Parathyroid adenoma (tissue), 2 donors: ENCODE data around the gene REXO2.

ENCODE experiments used
- H2AFZ ChIP-seq: fragments of 300-600 bp; sonication (generic); one replicate; pipeline ENCODE4 v1.7.0; 2017; ENCODE audit warnings: antibody characterized with exemption, mild to moderate bottlenecking
- H3K27ac ChIP-seq: fragments of 300-600 bp; sonication (generic); one replicate; pipeline ENCODE4 v1.7.0; 2017
- H3K27me3 ChIP-seq: fragments of 300-600 bp; sonication (generic); one replicate; pipeline ENCODE4 v1.7.0; 2017; ENCODE audit warnings: low read length; ENCODE audit not compliant: control insufficient read depth, insufficient read depth
- H3K36me3 ChIP-seq: fragments of 300-600 bp; sonication (generic); one replicate; pipeline ENCODE4 v1.7.0; 2017; ENCODE audit warnings: low read length; ENCODE audit not compliant: control insufficient read depth, insufficient read depth
- H3K4me1 ChIP-seq: fragments of 300-600 bp; sonication (generic); one replicate; pipeline ENCODE4 v1.7.0; 2017; ENCODE audit warnings: control low read depth
- H3K4me2 ChIP-seq: fragments of 300-600 bp; sonication (generic); one replicate; pipeline ENCODE4 v1.7.0; 2017; ENCODE audit warnings: low read length
- H3K4me3 ChIP-seq: fragments of 300-600 bp; sonication (generic); one replicate; pipeline ENCODE4 v1.7.0; 2017; ENCODE audit warnings: low read depth, low read length
- H3K79me2 ChIP-seq: fragments of 300-600 bp; sonication (generic); one replicate; pipeline ENCODE4 v1.7.0; 2017; ENCODE audit warnings: control low read depth
- H3K9ac ChIP-seq: fragments of 300-600 bp; sonication (generic); one replicate; pipeline ENCODE4 v1.7.0; 2017; ENCODE audit warnings: mild to moderate bottlenecking
- H3K9me3 ChIP-seq: fragments of 300-600 bp; sonication (generic); one replicate; pipeline ENCODE4 v1.7.0; 2017; ENCODE audit warnings: low read length; ENCODE audit not compliant: control insufficient read depth
- TF ChIP-seq, protein P1 (sequence below): fragments of 300-600 bp; sonication (generic); IDR thresholded peaks from one replicate; pipeline ENCODE4 v1.7.0; 2017; ENCODE audit warnings: antibody characterized with exemption, mild to moderate bottlenecking
- donor health status: primary hyperparathyroidism.

Gene REXO2

DNA sequence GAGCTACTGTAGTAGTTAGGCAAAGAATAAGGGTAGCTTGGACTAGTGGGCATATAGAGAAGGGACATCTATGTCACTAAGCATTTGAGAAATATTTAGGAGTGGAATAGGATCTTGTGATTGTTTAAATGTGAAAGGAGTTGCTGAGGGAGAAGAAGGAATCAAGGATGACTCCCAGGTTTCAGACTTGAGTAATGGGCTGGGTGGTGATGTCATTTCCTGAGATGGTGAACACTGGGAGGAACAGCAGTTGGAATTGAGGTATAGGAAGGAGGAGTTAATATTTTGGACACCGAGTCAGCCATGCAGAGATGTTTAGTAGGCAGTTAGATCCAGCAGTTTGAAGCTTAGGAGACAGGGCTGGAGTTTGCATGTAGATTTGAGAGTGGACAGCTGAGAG is 40.1 kb downstream of the REXO2 start:
- H3K36me3 ChIP-seq, result no peaks in the 10 kb centered on the region
- H3K9me3 ChIP-seq, result no peaks in the 10 kb centered on the region
- H3K27ac ChIP-seq, result no peak overlapping the region
- H3K9ac ChIP-seq, result no peak overlapping the region
- H3K27me3 ChIP-seq, result no peaks in the 10 kb centered on the region
- no peaks in the 10 kb centered on the region for H3K79me2 ChIP-seq
- no peak overlapping the region for H2AFZ ChIP-seq
- H3K4me1 ChIP-seq, result no peaks in the 10 kb centered on the region
- no peak overlapping the region for H3K4me3 ChIP-seq
- H3K4me2 ChIP-seq, result no peak overlapping the region
- TF ChIP-seq, protein P1, sequence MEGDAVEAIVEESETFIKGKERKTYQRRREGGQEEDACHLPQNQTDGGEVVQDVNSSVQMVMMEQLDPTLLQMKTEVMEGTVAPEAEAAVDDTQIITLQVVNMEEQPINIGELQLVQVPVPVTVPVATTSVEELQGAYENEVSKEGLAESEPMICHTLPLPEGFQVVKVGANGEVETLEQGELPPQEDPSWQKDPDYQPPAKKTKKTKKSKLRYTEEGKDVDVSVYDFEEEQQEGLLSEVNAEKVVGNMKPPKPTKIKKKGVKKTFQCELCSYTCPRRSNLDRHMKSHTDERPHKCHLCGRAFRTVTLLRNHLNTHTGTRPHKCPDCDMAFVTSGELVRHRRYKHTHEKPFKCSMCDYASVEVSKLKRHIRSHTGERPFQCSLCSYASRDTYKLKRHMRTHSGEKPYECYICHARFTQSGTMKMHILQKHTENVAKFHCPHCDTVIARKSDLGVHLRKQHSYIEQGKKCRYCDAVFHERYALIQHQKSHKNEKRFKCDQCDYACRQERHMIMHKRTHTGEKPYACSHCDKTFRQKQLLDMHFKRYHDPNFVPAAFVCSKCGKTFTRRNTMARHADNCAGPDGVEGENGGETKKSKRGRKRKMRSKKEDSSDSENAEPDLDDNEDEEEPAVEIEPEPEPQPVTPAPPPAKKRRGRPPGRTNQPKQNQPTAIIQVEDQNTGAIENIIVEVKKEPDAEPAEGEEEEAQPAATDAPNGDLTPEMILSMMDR, result no peak

DNA sequence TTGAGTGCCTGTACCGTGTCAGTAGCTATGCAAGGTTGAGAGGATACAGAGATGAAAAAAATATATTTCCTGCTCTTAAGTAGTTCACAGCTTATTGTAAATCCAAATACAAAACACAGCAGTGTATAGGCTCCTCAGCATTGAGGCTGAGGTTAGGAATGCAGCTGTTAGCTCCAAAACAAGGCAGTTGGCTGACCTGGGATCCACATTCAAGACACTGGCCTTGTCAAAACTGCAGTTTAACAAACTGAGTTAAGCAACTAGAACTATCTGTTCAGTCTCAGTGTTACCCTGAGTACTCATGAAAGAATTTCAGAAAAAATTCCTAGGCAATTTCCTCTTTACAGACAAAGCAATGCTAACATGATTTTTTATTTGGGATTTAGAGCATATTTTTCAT is 42.8 kb downstream of the REXO2 start:
- Histone ChIP-seq H3K36me3 (no peaks in the 10 kb centered on the region), H3K9me3 (no peaks in the 10 kb centered on the region), H3K4me3 (no peak overlapping the region), H3K27ac (no peak overlapping the region), H3K27me3 (no peaks in the 10 kb centered on the region), H2AFZ (no peak overlapping the region), H3K4me2 (no peak overlapping the region), H3K79me2 (no peaks in the 10 kb centered on the region), H3K9ac (no peak overlapping the region), H3K4me1 (no peaks in the 10 kb centered on the region)
- TF ChIP-seq, protein P1, result no peak

DNA sequence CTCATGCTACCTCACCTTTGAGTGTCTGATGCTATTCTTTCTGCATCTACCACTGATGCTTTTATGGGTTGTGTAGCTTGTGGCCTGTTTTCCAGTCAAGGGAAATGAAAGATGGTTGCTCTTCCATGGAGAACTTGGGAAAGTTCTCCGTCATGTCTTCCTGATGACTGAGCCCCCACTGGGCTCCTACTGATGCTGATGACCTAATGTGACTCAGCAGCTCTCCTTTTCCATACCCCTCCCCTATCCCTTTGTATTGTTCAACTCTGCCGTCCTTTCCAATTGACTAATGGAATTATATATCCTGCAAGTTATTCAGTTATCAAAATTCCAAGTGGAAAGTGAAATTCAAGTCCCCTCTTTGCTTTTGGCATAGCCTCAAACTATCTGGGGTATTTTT is 44.7 kb downstream of the REXO2 start:
- Histone ChIP-seq H2AFZ (no peak overlapping the region), H3K9ac (no peak overlapping the region), H3K27ac (no peak overlapping the region), H3K27me3 (no peaks in the 10 kb centered on the region), H3K4me2 (no peak overlapping the region), H3K4me1 (no peaks in the 10 kb centered on the region), H3K36me3 (no peaks in the 10 kb centered on the region), H3K4me3 (no peak overlapping the region), H3K9me3 (no peaks in the 10 kb centered on the region), H3K79me2 (no peaks in the 10 kb centered on the region)
- TF ChIP-seq, protein P1, result no peak

DNA sequence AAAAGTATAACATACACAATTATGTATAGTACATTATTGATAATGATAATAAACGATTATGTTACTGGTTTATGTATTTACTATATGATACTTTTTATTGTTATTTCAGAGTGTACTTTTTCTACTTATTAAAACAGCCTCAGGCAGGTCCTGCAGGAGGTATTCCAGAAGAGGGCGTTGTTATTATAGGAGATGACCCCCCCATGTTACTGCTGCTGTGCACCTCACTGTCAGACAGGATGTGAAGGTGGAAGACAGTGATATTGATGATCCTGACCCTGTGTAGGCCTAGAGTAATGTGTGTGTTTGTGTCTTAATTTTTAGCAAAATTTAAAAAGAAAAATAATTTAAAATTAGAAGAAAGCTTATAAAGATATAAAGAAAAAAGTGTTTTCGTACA is 57.6 kb downstream of the REXO2 start:
- Histone ChIP-seq H3K36me3 (no peaks in the 10 kb centered on the region), H2AFZ (no peak overlapping the region), H3K4me1 (no peaks in the 10 kb centered on the region), H3K27ac (no peak overlapping the region), H3K27me3 (no peaks in the 10 kb centered on the region), H3K4me2 (no peak overlapping the region), H3K4me3 (no peak overlapping the region), H3K9ac (no peak overlapping the region), H3K79me2 (no peaks in the 10 kb centered on the region), H3K9me3 (no peaks in the 10 kb centered on the region)
- TF ChIP-seq, protein P1, result no peak

DNA sequence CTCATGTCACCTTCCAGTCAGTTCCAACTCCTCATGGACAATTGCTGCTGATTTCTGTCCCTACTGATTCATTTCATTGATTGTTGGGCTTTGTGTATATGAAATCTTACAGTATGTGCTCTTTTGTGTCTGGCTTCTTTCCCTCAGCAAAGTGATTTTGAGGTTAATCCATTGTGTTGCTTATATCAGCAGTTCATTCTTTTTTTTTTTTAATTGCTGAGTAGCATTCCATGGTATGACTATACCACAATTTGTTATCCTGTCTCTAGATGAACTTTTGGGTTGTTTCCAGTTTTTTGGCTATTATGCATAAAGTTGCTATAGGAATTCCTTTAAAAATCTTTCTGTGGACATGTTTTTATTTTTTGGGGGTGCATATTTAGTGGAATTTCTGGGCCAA is 60.5 kb downstream of the REXO2 start:
- Histone ChIP-seq H3K9ac (no peak overlapping the region), H3K9me3 (no peaks in the 10 kb centered on the region), H3K4me2 (no peak overlapping the region), H3K36me3 (no peaks in the 10 kb centered on the region), H3K27me3 (no peaks in the 10 kb centered on the region), H3K4me3 (no peak overlapping the region), H3K4me1 (no peaks in the 10 kb centered on the region), H3K27ac (no peak overlapping the region), H2AFZ (no peak overlapping the region), H3K79me2 (no peaks in the 10 kb centered on the region)
- TF ChIP-seq, protein P1, result no peak
